Placental epithelial cell (primary cell): Measurements from ENCODE around the gene DMRTC2. TPM values are rescaled to one million over a fixed set of nuclear protein-coding genes. Genes with fewer than 3 reads are reported as not detected.

Experiments used
- small RNA-seq: library from RNA; depleted of rRNA; stranded (forward); fragments of <200 nt; gene quantifications from one replicate; pipeline ENCODE3, GENCODE V24; 2012
- total RNA-seq: library from RNA; depleted of rRNA; stranded (reverse); fragments of >200 nt; gene quantifications from 2 replicates; pipeline ENCODE4 v1.2.3, GENCODE V29; 2012

Gene DMRTC2
- total RNA-seq: not detected in 2 replicates

DNA sequence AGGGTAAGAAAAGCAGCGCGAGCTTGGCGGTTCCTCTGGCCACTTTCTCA, at the start of gene DMRTC2:
Gene DMRTC2 (plus strand): TSS at position 42 of the 50 bp plus-strand sequence. CDS start 2,387 bp downstream, outside the sequence.

DNA sequence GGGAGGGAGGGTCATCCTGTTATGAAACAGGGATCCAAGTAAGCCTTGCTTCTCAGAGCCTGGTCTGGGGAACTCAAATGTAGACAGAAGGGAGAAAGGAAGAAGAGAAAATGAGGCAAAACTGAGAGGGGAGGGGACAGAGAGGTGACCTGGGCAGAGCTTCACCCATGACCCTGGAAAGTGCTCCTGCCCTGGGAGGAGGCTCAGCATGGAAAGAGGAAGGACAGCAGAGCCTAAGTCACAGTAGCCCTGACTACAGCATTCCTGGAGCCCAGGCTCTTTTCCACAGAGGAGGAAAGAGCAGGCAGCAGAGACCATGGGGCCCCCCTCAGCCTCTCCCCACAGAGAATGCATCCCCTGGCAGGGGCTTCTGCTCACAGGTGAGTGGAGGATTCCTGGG, 48.5 kb upstream of the DMRTC2 start, which contains the start of gene CEACAM3:
Gene CEACAM3 (plus strand): TSS at position 226 of the 400 bp plus-strand sequence. CDS start 91 bp downstream, at position 317.

DNA sequence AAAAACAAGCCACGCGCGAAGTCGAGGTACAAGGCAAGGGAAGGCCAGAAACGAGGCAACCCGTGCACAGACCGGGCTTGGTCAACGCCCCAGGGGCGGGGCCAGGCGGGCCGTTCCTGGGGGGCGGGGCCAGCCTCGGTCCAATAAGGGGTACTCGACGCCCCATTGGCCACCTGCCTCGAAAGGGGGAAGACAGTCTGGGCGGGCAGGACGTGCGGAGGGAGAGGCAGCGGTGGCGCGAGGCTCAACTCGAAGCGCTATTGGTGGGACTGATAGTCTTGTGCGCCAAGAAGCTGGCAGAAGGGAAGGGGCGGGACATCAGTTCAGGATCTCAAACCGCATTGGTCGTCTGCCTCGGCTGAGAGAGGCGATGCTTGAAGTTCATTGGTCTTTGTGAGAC, 241 bp upstream of the DMRTC2 start, which contains the start of gene LYPD4:
Gene LYPD4 (minus strand): TSS at position 83 of the 400 bp plus-strand sequence. CDS start 5,398 bp downstream, outside the sequence.

DNA sequence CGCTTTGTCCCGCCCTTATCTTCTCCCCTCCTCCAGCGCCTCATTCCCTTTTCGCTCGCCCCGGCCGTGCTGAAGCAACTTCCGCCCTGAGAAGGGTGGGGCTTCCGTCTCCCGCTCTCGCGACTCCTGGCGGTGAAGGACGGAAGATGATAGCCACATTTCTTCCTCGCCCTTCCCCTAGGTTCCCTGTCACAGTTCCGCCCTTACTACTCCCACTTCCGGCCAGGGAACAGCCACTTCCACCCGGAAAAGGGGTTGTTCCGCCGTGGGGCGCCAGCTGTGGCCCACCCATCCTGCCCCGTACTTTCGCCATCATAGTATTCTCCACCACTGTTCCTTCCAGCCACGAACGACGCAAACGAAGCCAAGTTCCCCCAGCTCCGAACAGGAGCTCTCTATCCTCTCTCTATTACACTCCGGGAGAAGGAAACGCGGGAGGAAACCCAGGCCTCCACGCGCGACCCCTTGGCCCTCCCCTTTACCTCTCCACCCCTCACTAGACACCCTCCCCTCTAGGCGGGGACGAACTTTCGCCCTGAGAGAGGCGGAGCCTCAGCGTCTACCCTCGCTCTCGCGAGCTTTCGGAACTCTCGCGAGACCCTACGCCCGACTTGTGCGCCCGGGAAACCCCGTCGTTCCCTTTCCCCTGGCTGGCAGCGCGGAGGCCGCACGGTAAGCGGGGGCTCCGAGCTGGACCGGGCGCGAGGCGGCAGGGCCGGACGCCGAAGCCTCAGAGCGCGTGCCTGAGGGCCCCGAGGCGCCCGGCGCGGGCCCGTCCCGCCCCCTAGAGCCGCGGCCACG, 15.0 kb downstream of the DMRTC2 start, which contains the start of gene RPS19:
Gene RPS19 (plus strand): TSS at position 638 of the 801 bp plus-strand sequence. CDS start 520 bp downstream, outside the sequence.

DNA sequence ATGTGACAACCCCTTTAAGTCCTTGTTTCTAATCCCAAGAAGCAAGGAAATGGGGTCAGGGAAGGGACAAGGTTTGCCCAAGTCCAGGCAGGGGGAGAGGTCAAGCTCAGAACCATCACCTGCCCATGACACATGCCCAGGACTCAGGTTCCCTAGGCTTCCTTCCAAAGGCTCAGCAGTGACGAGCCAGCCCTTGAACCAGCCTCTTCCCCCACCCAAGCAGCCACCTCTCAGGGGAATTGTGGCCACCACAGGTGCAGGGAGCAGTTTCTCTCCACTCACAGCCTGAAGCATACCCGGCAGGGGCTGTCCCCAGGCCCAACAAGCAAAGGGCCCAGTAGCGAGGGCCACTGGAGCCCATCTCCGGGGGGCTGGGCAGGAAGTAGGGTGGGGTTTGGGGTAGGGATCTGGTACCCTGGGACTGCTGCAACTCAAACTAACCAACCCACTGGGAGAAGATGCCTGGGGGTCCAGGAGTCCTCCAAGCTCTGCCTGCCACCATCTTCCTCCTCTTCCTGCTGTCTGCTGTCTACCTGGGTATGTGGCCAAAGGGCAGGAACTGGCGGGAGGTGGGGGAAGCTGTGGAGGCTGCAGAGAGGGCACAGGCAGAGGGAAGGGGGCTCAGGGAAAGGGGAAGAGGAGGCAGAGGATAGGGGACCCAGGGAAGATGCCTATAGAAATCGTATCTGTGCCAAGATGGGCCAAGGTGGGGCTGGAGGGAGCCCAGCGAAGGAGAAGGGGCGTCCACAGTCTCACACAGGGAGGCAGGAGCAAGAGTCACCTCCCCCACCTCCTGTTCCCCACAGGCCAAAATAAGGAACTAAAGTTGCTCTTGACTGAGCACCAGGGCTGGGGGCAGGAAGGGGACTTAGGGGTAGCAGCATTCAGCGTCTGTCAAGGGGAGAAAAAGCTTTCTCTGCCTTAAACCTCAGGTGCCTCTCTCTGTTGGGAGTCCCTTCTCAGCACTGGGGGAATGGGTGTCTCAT, 32.3 kb downstream of the DMRTC2 start, which contains the start of gene CD79A:
Gene CD79A (plus strand): TSS at position 433 of the 986 bp plus-strand sequence. CDS start 26 bp downstream, at position 459.

DNA sequence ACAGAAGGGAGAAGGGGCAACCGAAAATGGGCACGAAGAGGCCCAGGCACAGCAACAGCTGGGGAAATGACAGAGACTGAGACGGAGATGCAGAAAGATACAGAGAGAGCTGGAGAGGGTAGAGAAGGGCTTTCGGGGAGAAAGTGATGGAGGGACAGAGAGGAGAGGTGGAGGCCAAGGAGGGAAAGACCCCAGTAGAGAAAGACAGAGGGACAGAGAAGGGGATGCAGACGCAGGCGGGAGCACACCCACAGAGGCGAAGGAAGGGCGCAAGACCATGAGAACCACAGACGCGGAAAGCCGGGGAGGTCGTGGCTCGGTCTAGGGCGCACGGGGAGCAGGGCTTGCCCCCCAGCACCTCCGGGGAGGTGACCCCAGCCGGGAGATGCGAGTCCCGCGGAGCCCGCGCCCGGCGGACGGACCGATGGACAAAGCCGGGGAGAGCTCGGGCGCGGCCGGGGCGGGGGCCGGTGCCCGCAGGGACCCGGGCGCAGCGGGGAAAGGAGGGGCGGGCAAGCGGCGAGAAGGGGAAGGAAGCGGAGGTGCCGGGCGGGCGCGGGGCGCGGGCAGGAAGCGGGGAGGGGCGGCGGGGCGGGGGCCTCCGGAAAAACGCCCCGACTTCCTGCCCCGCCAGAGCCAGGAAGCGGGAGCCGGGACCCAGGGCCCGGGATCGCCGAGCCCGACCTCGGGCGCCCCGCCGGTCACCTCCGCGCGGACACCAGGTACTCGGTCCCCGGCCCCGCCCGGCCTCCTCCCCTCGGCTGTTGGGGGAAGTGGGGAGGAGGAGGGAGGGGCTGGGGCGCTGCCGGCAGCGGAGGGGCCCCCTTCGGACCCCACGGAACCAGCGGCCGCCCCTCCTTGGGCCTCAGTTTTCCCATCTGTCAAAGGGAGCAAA, 38.0 kb downstream of the DMRTC2 start, which contains the start of gene ARHGEF1:
Gene ARHGEF1 (plus strand): TSS at position 617 of the 895 bp plus-strand sequence. CDS start 4,899 bp downstream, outside the sequence.

Small RNAs within 50 kb of the gene (small RNA-seq; reads per million reads assigned to genes)
- not detected for gene MIR6797

Other genes with a start within 250 kb of the DMRTC2 start
- not detected in 2 replicates for gene CEACAM4, start 218.0 kb upstream of the DMRTC2 start, total RNA-seq
- gene CEACAM7, start 156.8 kb upstream of the DMRTC2 start, total RNA-seq: not detected in 2 replicates
- not detected in 2 replicates for gene CEACAM5, start 136.4 kb upstream of the DMRTC2 start, total RNA-seq
- not detected in 2 replicates for gene CEACAM6, start 89.5 kb upstream of the DMRTC2 start, total RNA-seq
- gene CEACAM3, start 48.5 kb upstream of the DMRTC2 start, total RNA-seq: not detected in 2 replicates
- not detected in 2 replicates for gene LYPD4, start 359 bp upstream of the DMRTC2 start, total RNA-seq
- gene RPS19, start 15.2 kb downstream of the DMRTC2 start, total RNA-seq: 1,032 and 1,457 TPM in 2 replicates
- gene CD79A, start 32.2 kb downstream of the DMRTC2 start, total RNA-seq: 0.87 TPM in 1 of 2 replicates, not detected in the other
- 46.7 and 53.2 TPM in 2 replicates for gene ARHGEF1, start 38.1 kb downstream of the DMRTC2 start, total RNA-seq
- gene ERFL, start 83.4 kb downstream of the DMRTC2 start, total RNA-seq: 0.11 TPM in 1 of 2 replicates, not detected in the other
- 223 and 238 TPM in 2 replicates for gene RABAC1, start 114.3 kb downstream of the DMRTC2 start, total RNA-seq
- 0.11 TPM in 1 of 2 replicates, not detected in the other for gene ATP1A3, start 149.2 kb downstream of the DMRTC2 start, total RNA-seq
- gene GRIK5, start 225.2 kb downstream of the DMRTC2 start, total RNA-seq: 0.11 TPM in 1 of 2 replicates, not detected in the other
- gene ZNF574, start 231.1 kb downstream of the DMRTC2 start, total RNA-seq: 19.2 and 28.1 TPM in 2 replicates